Testis (tissue), 3 donors: Measurements from ENCODE around the gene CSRNP3. TPM values are rescaled to one million over a fixed set of nuclear protein-coding genes. Genes with fewer than 3 reads are reported as not detected.

Experiments
- DNase-seq: peaks from one replicate; pipeline ENCODE4 v3.0.0-alpha.2; 2019
- H3K27ac ChIP-seq, 2 donors: fragments of 200-600 bp; sonication (generic); one replicate each; pipeline ENCODE4 v1.5.1; 2019
- H3K27me3 ChIP-seq: fragments of 200-600 bp; sonication (generic); one replicate; pipeline ENCODE4 v1.5.1; 2019
- H3K36me3 ChIP-seq: fragments of 200-600 bp; sonication (generic); one replicate; pipeline ENCODE4 v1.5.1; 2017; ENCODE audit warnings: low read depth; ENCODE audit errors: missing control alignments
- H3K4me1 ChIP-seq: fragments of 200-600 bp; sonication (generic); one replicate; pipeline ENCODE4 v1.5.1; 2019
- H3K4me3 ChIP-seq, 2 donors: fragments of 200-600 bp; sonication (generic); one replicate each; pipeline ENCODE4 v1.5.1; 2017 to 2019
- H3K9me3 ChIP-seq: fragments of 200-600 bp; sonication (generic); one replicate; pipeline ENCODE4 v1.5.1; 2017
- CTCF ChIP-seq, 3 experiments: fragments of 450-650 bp in 2 of 3; fragments of 200-600 bp in 1 of 3; sonication (generic) in 1 of 3; IDR thresholded peaks; one replicate each; pipeline ENCODE4 v1.5.1; 2016 to 2019; ENCODE audit warnings: antibody characterized with exemption in 3 of 3, mild to moderate bottlenecking in 2 of 3, moderate library complexity in 1 of 3
- POLR2A ChIP-seq: fragments of 450-650 bp; IDR thresholded peaks from one replicate; pipeline ENCODE4 v1.6.1; 2017; ENCODE audit warnings: antibody characterized with exemption, mild to moderate bottlenecking, moderate library complexity
- WGBS, 2 donors: methylation state at CpG; one replicate each; pipeline ENCODE4 v1.1.5; 2018; 5-methylcytosine and 5-hydroxymethylcytosine counted together
- intact Hi-C: fragments of 100-400 bp; cut with DNase I; formaldehyde crosslinking; loops from one replicate; pipeline ENCODE4 v1.15.1; 2023; ENCODE audit warnings: low total_unique reads
- polyA plus RNA-seq: library from polyadenylated mRNA; stranded (reverse); fragments of 350-450 nt; fragmentation: Illumina TruSeq; extraction: RNeasy Lipid Tissue Mini Kit (QIAGEN cat#74804); gene quantifications from one replicate; pipeline ENCODE4 v1.2.3, GENCODE V29; 2014; ENCODE audit warnings: low read depth, low replicate concordance; ENCODE audit not compliant: insufficient read depth
- total RNA-seq, 2 donors: library from RNA; depleted of rRNA; stranded (reverse); fragments of >200 nt; gene quantifications; one replicate each; pipeline ENCODE4 v1.2.3, GENCODE V29; 2016

The CSRNP3 gene
- total and polyA plus RNA-seq, 3 donors from 2014 or later = 3.0 to 6.1 (median 5.3) TPM

GRCh38 chr2:165472922-165473321, 3.4 kb downstream of the CSRNP3 start:
- Histone ChIP-seq H3K27ac (no peak overlapping the region), H3K36me3 (no peaks in the 10 kb centered on the region), H3K4me3 (no peak overlapping the region), H3K4me1 (no peaks in the 10 kb centered on the region), H3K27me3 (no peaks in the 10 kb centered on the region), H3K9me3 (no peaks in the 10 kb centered on the region)
- intact Hi-C loops = no loop called here
- 64 to 68% methylated on average over 3 of the region's 3 CpGs for WGBS, 2 donors
- no peak for DNase-seq
- no peak for TF ChIP-seq CTCF (IDR thresholded peaks at IDR 0.05)
- TF ChIP-seq POLR2A = no peak

GRCh38 chr2:165474619-165475276, 5.2 kb downstream of the CSRNP3 start:
- Histone ChIP-seq H3K27me3 (no peaks in the 10 kb centered on the region), H3K36me3 (no peaks in the 10 kb centered on the region), H3K4me1 (no peaks in the 10 kb centered on the region), H3K27ac (no peak overlapping the region), H3K4me3 (no peak overlapping the region), H3K9me3 (no peaks in the 10 kb centered on the region)
- TF ChIP-seq POLR2A (no peak), CTCF (IDR thresholded peaks at IDR 0.05) (no peak)
- DNase-seq = no peak
- WGBS, 2 donors = 56 to 87% methylated on average over 3 of the region's 3 CpGs
- intact Hi-C loops = no loop called here

GRCh38 chr2:165475277-165476004, 5.9 kb downstream of the CSRNP3 start:
- no peak for TF ChIP-seq CTCF (IDR thresholded peaks at IDR 0.05)
- no peak for TF ChIP-seq POLR2A
- Histone ChIP-seq H3K27ac (no peak overlapping the region), H3K4me1 (no peaks in the 10 kb centered on the region), H3K27me3 (no peaks in the 10 kb centered on the region), H3K36me3 (no peaks in the 10 kb centered on the region), H3K4me3 (no peak overlapping the region), H3K9me3 (no peaks in the 10 kb centered on the region)
- no peak for DNase-seq
- WGBS, 2 donors = 85 to 93% methylated on average over 6 of the region's 6 CpGs
- intact Hi-C loops = no loop called here

GRCh38 chr2:165479856-165480255, 10.4 kb downstream of the CSRNP3 start:
- 53 to 72% methylated on average over 4 of the region's 4 CpGs for WGBS, 2 donors
- Histone ChIP-seq H3K4me3 (no peak overlapping the region), H3K27ac (no peak overlapping the region), H3K9me3 (no peaks in the 10 kb centered on the region), H3K36me3 (no peaks in the 10 kb centered on the region), H3K27me3 (no peaks in the 10 kb centered on the region), H3K4me1 (no peaks in the 10 kb centered on the region)
- no peak for DNase-seq
- intact Hi-C loops = no loop called here
- no peak for TF ChIP-seq POLR2A
- no peak for TF ChIP-seq CTCF (IDR thresholded peaks at IDR 0.05)
